Cerebellar nuclear complex (tissue), 1 donor: ENCODE measurements around the gene INPP5A.
"Not testable (repeated sequence)": the region's sequence is repeated elsewhere in the genome, so short reads cannot be mapped to it uniquely, and the experiment has no call there.

Experiments
- DNase-seq, 2 experiments: peaks; one replicate each; lab custom pipeline; 2025; lab: John Stamatoyannopoulos, UW

The INPP5A gene

DNA sequence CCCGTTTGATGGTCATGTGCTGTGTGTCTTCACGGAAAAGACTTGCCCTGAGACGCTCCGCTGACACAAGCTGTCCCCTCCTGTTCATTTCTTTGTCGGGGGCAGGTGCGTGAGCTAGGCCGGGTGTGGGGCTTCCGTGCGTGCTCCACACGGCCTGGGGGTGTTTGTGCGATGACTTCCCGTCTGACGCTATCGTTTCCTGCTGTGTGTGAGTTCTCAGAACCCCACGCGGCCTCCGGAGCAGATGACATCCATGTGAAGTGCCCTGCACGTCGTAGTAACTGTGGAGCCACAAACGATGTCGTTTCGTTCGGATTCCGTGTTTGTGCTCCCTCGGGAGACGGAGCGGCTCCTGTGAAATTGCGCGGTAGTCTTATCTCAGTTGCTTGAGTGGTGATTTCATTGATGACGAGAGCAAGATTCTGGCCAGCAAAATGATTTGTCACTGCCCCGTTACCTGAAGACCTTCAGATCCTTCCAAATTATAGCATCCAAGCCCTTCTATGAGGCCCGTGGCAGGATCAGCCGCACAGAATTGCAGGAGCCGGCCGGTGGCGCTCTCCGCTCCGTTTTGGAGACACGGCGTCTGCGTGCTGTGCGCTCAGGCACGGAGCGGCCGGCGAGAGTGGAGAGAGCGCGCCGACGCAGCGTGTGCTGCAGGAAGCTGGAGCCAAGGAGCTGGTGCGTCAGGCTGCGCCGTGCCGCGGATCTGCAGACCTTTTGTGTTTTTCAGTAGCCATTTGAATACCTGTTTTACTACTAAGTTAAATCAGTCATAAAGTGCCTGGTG lies 153.4 kb downstream of the INPP5A start:
- no peak for DNase-seq

- no peak for DNase-seq
Measured at GRCh38 chr10:132691711-132692153, 154.1 kb downstream of the INPP5A start.

DNA sequence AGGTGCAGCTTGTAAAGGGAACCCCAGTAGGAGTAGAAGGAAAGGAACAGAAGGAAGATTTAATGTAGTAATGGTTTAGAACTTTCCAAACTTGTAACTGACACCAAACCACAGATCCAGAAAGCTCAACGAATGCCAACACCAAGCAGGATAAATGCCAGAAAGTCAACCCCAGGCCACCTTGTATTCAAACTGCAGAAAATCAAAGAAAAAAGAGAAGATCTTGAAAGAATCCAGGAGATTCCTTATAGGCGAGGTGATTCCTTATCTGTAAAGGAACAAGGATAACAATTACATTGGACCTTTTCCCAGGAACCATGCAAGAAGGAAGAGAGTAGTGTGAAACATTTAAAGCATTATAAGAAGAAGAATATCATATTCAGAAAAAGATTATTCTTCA lies 154.7 kb downstream of the INPP5A start:
- DNase-seq, result no peak

GRCh38 chr10:132693676-132694075 lies 156.1 kb downstream of the INPP5A start:
- no peak for DNase-seq

DNA sequence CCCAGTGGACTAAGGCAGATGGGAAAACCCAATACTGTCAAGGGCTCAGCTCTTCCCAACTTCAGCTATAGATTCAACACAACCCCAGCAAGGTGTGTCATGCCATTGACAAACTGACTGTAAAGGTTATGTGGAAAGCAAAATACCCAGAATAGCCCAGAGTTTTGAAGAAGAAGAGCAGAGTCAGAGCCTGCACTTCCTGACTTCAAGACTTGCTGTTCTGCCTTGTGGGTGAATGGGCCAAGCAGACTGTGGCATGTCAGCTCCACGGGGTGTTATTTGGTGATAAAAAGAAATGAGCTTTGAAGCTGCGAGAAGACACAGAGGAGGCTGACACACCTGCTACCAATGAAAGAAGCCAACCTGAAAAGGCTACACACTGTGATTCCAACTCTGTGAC lies 158.6 kb downstream of the INPP5A start:
- no peak for DNase-seq

- no peak for DNase-seq
Measured at GRCh38 chr10:132696728-132697577, 159.4 kb downstream of the INPP5A start.

DNA sequence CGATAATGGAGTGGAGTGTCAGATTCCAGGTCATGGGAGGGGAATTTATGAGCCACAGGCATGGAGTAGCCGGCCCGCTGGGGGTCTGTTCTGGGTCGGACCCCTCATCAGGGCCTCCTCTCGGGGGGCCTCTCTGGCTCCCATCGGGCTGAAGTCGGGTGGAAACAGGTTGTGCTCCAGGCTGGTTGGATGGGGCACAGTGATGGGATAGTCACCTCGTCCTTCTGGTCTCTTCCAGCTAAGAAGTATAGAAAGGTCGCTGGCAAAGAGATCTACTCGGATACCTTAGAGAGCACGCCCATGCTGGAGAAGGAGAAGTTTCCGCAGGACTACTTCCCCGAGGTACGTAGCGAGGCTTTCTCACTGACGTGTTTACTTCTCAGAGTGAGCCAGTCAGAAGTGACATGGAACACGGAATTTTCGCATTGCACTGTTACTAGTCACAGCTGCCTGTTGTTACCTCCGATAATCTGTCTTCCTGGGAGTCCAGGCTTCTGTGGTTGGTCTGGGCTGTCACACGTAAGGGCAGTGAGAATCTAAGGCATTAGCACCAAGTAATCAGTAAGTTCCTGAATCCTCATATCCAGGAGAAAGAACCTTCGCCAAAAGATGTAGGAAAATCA lies 160.1 kb downstream of the INPP5A start:
- DNase-seq, result no peak

DNA sequence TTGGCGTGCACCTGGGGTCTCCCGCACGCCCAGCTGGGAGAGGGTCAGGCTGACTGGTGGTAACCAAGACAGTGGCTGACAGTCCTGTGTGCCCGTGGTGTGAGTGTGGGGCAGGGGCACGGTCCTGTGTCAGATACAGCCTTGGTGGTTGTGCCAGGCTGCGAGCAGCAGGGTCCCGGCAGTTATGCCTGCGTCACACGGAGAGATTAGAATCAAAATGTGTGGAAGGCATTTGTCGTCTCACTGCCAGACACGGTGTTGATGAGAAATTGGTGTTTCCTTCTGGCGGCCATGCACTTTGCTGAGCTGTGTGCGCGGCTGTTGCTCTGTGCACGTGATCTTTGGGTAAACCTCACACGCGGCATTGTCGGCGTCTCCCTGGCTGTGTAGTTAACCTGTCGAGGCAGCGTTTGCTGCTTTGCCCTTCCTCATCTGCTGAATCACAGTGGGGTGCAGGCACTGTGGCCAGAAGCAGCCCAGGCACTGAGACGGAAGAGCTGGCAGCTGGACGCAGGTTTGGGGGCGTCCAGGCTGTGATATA lies 160.7 kb downstream of the INPP5A start:
- no peak for DNase-seq

GRCh38 chr10:132698761-132699391 lies 161.3 kb downstream of the INPP5A start:
- DNase-seq, result no peak

DNA sequence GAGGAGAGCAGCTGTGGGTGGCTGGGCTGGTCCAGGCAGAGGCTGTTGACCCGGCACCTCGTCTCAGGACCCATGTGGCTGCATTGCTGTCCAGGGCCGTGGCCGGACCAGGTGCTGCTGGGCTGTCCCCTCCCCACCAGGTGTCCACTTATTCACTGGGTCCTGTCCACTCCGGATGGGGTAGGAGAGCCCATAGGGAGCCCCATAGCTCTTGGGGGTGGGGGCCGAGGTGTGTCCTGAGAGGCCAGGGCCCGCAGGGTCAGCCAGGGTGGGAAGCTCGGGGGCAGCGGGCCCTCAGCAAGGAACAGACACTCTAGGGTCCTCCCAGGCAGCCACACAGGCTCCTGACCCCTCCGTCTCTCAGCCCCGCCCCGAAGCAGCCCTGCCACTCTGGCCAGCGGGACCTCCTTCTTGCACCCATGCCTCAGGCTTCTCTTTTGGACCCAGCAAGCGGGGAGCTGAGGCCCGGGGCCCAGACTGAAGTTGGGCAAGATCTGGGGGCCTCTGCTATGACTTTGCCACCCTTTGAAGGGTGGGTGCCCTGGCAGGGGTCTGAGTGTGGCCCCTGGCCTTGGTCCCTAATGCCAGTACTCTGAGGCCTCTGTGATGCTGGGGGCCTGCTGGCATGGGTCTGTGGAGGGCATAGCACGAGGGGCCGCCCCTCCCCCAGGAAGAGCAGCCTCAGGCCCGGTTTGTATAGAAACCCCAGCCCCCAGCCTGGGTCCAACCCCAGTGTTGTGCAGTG lies 162.0 kb downstream of the INPP5A start:
- no peak for DNase-seq

GRCh38 chr10:132700156-132701098 lies 162.8 kb downstream of the INPP5A start:
- no peak for DNase-seq

GRCh38 chr10:132701099-132701845 lies 163.7 kb downstream of the INPP5A start:
- DNase-seq, result no peak

DNA sequence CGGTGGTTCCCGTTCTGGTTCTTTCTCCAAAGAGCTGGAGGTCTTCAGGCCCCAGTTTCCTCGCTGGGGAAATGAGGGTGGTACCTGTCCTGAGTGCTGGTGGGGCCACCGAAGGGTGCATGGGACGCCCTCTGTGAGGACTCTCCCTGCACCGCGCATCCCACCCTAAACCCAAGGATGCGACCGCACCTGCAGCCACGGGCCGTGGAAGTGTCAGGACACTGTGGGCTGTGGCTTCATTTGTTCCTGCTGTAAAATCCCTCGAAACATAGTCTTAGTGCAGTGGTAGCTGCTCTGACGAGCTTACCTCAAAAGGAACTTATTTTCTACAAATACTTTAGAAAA lies 164.2 kb downstream of the INPP5A start:
- no peak for DNase-seq

GRCh38 chr10:132702601-132703418 lies 165.2 kb downstream of the INPP5A start:
- DNase-seq, result no peak

DNA sequence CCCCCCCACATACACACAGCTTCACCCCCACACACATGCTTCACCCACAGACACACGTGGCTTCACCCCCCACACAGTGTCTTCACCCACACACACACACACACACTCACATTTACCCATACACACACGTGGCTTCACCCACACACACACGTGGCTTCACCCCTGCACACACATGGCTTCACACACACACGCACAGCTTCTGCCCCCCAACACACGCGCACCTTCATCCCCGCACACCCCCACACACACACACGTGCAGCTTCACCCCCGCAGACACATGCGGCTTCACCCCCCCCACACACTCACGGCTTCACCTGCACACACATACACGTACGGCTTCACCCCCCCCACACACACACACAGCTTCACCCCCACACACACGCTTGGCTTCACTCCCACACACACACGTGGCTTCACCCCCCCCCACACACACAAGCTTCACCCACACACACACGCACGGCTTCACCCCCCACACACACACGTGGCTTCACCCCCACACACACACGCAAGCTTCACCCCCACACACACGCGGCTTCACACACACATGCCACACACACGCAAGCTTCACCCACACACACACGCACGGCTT lies 165.9 kb downstream of the INPP5A start:
- DNase-seq, result no peak

GRCh38 chr10:132704008-132704814 lies 166.6 kb downstream of the INPP5A start:
- DNase-seq, result no peak

DNA sequence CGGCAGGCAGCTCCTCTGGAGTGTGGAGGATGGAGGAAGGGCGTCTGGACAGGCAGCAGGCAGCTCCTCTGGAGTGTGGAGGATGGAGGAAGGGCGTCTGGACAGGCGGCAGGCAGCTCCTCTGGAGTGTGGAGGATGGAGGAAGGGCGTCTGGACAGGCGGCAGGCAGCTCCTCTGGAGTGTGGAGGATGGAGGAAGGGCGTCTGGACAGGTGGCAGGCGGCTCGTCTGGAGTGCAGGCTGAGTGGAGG lies 167.2 kb downstream of the INPP5A start:
- not testable (repeated sequence) for DNase-seq

DNA sequence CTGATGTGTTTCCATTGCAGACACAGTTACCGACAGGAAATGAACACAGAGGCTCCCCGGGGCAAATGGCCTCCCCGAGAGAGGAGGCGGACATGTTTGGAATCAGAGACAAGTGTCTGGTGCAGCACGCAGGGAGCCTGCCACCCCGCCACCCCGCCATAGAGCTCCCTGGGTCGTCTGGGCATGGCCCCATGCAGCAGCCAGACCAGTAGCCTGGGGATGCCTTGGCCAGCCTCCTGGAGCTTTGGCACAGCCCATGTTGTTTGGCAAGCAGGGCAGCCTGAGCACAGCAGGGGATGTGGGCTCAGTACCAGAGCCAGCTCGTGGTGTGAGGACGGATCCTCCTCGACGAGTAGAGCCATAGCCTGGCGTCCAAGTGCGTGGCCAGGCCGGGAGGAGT lies 167.6 kb downstream of the INPP5A start:
- DNase-seq, result peak; percentile 46 to 51
